ENCODE data around the gene HSBP1L1. TPM values are rescaled to one million over a fixed set of nuclear protein-coding genes. Genes with fewer than 3 reads are reported as not detected.

Gene HSBP1L1
- total RNA-seq: 20.2 TPM

- ATAC-seq (peak; percentile 95), DNase-seq (ENCODE audit: low spot score) (peak; percentile 82)
These were observed at the start of gene HSBP1L1 for GRCh38 chr18:79964330-79965118. HSBP1L1 (plus strand) TSS chr18:79964643; CDS start chr18:79964736, 93 bp downstream.

GRCh38 chr18:79915161-79916127, 49.0 kb upstream of the HSBP1L1 start:
- DNase-seq (ENCODE audit: low spot score): no peak
- peak; percentile 5 for ATAC-seq

- DNase-seq (ENCODE audit: low spot score) (no peak), ATAC-seq (no peak)
These were observed 48.3 kb upstream of the HSBP1L1 start for GRCh38 chr18:79916128-79916494.

GRCh38 chr18:79916546-79917168, 47.8 kb upstream of the HSBP1L1 start:
- DNase-seq (ENCODE audit: low spot score) (no peak), ATAC-seq (no peak)

DNA sequence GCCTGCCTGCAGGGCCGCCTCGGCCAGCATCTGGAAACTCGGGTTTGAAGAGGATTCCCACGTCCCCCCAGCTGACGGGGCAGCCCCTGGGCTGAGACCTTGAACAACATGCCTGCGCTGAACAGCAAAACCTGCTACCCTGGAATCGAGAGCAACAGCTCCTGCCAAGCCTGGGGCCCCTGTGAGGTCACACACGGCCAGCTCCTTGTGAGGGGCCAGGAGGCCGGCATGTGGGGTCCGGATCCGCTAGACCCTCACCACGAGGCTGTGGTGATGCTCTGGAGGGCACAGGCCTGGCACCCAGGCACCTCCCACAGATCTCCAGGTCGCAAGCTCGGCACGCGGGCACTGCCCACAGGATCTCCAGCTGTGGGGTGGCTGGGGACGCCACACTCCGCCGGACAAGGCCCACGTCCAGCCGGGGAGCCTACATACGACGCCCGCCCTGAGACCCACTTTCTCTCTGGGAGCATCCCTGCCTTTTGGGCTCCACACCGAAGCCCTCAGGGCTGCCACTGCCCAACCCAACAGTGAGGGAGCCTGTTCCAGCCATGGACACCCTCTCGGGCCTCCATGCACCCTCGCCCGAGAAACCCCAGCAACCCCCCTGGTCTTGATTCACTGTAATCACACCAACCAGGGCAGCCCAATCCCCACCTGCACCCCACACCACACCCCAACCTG, 47.1 kb upstream of the HSBP1L1 start:
- ATAC-seq (no peak), DNase-seq (ENCODE audit: low spot score) (peak; percentile 42)

GRCh38 chr18:79917853-79918614, 46.4 kb upstream of the HSBP1L1 start:
- ATAC-seq (no peak), DNase-seq (ENCODE audit: low spot score) (peak; percentile 32)

GRCh38 chr18:79918615-79919011, 45.8 kb upstream of the HSBP1L1 start:
- DNase-seq (ENCODE audit: low spot score) (peak; percentile 43), ATAC-seq (peak; percentile 8)

- ATAC-seq (peak; percentile 5), DNase-seq (ENCODE audit: low spot score) (no peak)
These were observed 45.4 kb upstream of the HSBP1L1 start for GRCh38 chr18:79919089-79919488.

DNA sequence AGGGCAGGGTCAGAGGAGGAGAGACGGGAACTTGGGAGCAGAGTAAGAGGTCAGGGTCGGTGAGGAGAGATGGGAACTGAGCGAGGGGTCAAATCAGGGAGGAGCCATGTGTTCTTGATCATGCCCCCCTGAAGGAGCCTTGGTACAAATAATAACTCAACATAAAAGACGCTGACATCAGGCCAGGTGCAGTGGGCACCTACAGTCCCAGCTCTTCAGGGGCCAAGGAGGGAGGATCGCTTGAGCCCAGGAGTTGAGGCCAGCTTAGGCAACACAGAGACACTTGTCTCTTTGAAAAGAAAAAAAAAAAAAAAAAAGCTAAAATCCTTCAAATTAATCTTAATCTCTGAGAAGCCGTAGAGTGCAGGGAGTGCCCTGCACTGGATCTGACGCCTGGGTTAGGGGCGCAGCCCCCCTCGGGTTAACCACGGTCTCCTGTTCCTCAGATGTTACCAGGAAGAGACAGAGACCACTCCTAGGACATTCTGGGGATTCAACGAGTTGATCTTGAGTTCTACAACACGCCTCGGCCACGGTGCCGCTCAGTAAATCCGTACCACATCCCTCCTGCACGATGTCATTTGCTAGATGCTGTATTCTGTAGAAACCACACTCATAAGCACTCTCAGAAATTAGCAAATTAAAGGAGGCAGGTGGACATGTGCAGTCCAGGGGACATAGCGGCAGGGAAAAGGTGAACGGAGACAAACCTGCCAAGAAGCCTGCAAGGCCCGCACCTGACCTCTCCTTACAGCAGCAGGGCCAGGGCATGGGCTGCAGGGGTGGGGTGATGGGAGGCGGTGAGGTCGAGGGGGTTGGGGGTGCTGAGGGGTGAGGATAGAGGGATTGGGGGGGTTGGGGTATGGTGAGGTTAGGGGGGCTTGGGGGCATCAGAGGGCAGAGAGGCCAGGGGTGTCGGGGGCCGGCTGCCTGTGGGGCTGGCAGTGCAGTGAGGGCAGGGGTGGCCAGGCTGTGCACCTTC, 42.2 kb upstream of the HSBP1L1 start:
- ATAC-seq: no peak
- DNase-seq (ENCODE audit: low spot score): peak; percentile 35

DNA sequence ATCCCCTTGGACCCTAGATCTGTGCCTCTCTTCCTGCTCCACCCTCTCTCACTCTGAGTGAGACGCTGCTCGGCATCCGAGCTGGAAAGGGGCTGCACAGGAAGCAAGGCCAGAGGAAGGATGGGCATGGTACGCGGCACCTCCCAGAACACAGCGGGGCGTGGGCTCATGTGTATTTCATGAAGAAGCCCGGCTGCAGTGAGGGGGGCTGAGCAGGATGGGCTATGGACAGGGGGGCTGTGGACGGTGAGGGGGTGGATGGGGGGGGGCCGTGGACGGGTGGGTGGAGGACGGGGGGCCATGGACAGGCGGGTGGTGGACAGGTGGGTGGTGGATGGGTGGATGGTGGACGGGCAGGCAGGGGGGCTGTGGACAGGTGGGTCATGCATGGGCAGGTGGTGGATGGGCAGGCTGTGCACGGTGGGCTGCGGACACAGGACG, 41.5 kb upstream of the HSBP1L1 start:
- DNase-seq (ENCODE audit: low spot score): peak; percentile 42
- peak; percentile 6 for ATAC-seq

DNA sequence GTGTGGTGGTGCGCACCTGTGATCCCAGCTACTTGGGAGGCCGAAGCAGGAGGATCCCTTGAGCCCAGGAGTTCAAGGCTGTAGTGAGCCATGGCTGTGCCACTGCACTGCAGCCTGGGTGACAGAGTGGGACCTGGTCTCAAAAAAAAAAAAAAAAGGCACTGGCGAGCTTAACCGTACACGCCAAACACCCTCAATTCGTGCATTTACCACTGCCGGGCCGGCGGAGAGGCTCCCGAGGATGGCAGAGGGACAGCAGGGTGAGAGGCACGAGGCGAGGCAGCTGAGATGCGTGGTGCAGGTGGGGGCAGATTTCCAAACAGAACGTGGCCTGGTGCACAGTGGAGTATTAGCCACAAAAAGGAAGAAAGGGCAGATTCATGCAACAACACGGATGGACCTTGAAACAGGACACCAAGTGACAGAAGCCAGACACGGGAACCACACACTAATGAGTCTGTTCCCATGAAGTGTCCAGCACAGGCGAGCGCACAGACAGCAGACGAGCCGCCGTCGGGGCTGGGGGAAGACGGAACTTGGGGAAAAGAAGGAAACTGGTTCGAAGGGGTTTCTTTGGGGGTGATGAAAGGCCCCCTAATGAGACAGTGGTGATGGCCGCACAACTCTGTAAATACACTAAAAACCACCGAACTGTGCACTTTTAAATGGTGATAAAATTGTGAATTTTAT, 40.4 kb upstream of the HSBP1L1 start:
- DNase-seq (ENCODE audit: low spot score): peak; percentile 37
- no peak for ATAC-seq

DNA sequence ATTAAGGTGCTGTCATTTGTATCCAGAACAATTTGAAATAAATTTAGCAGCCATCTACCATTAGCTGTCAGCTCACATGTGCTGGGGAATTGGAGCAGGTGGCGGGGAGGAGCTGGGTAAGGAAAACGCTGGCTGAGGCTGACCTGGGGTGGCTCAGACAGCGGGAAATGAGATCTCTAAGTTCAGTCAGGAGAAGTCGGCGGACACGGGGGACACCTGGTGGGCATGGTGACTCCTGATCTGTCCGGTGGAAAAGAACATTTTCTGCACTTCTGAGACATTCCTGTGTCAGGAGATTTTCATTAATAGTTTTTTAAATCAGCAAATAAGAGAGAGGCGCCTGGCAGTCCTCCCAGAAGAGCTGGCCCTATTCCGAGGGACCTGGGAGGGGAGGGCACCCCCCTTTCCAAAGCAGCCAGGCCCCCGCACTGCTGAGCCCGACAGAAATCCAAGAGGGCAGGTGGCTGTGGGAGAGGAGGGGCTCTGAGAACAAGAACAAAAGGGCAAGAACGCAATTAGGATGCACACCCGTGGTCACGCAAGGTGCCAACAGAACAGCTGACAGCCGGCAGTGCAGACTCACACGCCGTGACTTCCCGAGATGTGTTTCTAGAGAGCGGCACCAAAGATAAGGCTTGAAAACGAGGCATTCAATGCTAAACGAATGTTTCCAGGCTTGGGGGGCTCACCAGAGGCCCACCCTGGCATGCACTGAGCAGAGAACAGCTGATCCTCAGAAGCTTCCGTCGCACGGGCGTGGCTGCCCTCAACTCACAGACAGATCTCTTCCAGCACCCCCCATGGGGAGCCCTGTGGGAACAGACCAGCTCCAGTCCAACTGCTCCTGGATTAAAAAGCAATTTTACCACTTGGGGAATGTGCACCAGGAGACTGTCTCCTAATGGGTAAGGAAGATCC, 39.4 kb upstream of the HSBP1L1 start:
- peak; percentile 43 for ATAC-seq

GRCh38 chr18:79926306-79926705, 38.1 kb upstream of the HSBP1L1 start:
- peak; percentile 30 for DNase-seq (ENCODE audit: low spot score)

More for the DNA sequence above, 39.4 kb upstream of the HSBP1L1 start:
- DNase-seq (ENCODE audit: low spot score): peak; percentile 45

GRCh38 chr18:79926715-79927606, 37.5 kb upstream of the HSBP1L1 start:
- ATAC-seq (peak; percentile 21), DNase-seq (ENCODE audit: low spot score) (peak; percentile 38)

More at GRCh38 chr18:79926306-79926705, 38.1 kb upstream of the HSBP1L1 start:
- ATAC-seq: no peak

- DNase-seq (ENCODE audit: low spot score) (peak; percentile 37), ATAC-seq (no peak)
These were observed 36.6 kb upstream of the HSBP1L1 start for GRCh38 chr18:79927607-79928562.

Measured in left lobe of liver (tissue), 2 donors.